ENCODE results near the gene SLC6A5. TPM values are rescaled to one million over a fixed set of nuclear protein-coding genes. Genes with fewer than 3 reads are reported as not detected.

The SLC6A5 gene
- total and polyA plus RNA-seq, 2 experiments from 2014 or later, result 0.03 TPM; not detected in 1

GRCh38 chr11:20627701-20628100 is 28.3 kb downstream of the SLC6A5 start:
- Histone ChIP-seq H3K4me3 (no peak overlapping the region), H3K27me3 (no peaks in the 10 kb centered on the region), H3K36me3 (replicated peaks; ENCODE audit: insufficient read depth, low read depth) (no peaks in the 10 kb centered on the region), H3K9me2 (replicated peaks; ENCODE audit: insufficient read depth) (no peaks in the 10 kb centered on the region), H3K4me1 (ENCODE audit: insufficient read depth) (no peaks in the 10 kb centered on the region), H3K79me2 (no peaks in the 10 kb centered on the region), H2AFZ (no peak overlapping the region), H3K9me3 (ENCODE audit: low read depth) (no peaks in the 10 kb centered on the region), H3K27ac (no peak overlapping the region), H3K4me2 (no peak overlapping the region), H4K20me1 (ENCODE audit: insufficient read depth, poor library complexity, severe bottlenecking) (no peaks in the 10 kb centered on the region)
- 62% methylated on average over 3 of the region's 3 CpGs for WGBS (ENCODE audit: low lambda C conversion rate, missing lambda C conversion rate)
- no peak for DNase-seq (ENCODE audit: low spot score)
- no peak for TF ChIP-seq CTCF (IDR thresholded peaks at IDR 0.05; ENCODE audit: poor library complexity)
- TF ChIP-seq EZH2phosphoT487 (IDR thresholded peaks at IDR 0.05; ENCODE audit: low read depth, severe bottlenecking, unreplicated experiment), result no peak
- TF ChIP-seq EZH2 (IDR thresholded peaks at IDR 0.05; ENCODE audit: borderline replicate concordance), result no peak

GRCh38 chr11:20631519-20632168 is 32.2 kb downstream of the SLC6A5 start:
- no peaks in the 10 kb centered on the region for H3K27me3 ChIP-seq
- 49% methylated on average over 5 of the region's 5 CpGs for WGBS (ENCODE audit: low lambda C conversion rate, missing lambda C conversion rate)
- H3K4me2 ChIP-seq, result no peak overlapping the region
- no peak overlapping the region for H3K4me3 ChIP-seq
- H3K27ac ChIP-seq, result no peak overlapping the region
- no peak for DNase-seq (ENCODE audit: low spot score)
- H4K20me1 ChIP-seq (ENCODE audit: insufficient read depth, poor library complexity, severe bottlenecking), result no peaks in the 10 kb centered on the region
- no peaks in the 10 kb centered on the region for H3K36me3 ChIP-seq (replicated peaks; ENCODE audit: insufficient read depth, low read depth)
- no peak overlapping the region for H2AFZ ChIP-seq
- TF ChIP-seq EZH2 (IDR thresholded peaks at IDR 0.05; ENCODE audit: borderline replicate concordance) (no peak), EZH2phosphoT487 (IDR thresholded peaks at IDR 0.05; ENCODE audit: low read depth, severe bottlenecking, unreplicated experiment) (no peak), CTCF (IDR thresholded peaks at IDR 0.05; ENCODE audit: poor library complexity) (no peak)
- H3K4me1 ChIP-seq (ENCODE audit: insufficient read depth), result no peaks in the 10 kb centered on the region
- no peaks in the 10 kb centered on the region for H3K79me2 ChIP-seq
- H3K9me2 ChIP-seq (replicated peaks; ENCODE audit: insufficient read depth), result no peaks in the 10 kb centered on the region
- H3K9me3 ChIP-seq (ENCODE audit: low read depth), result no peaks in the 10 kb centered on the region

- Histone ChIP-seq H3K4me2 (no peak overlapping the region), H3K36me3 (replicated peaks; ENCODE audit: insufficient read depth, low read depth) (no peaks in the 10 kb centered on the region), H3K9me2 (replicated peaks; ENCODE audit: insufficient read depth) (no peaks in the 10 kb centered on the region), H3K4me3 (no peak overlapping the region), H2AFZ (no peak overlapping the region), H3K9me3 (ENCODE audit: low read depth) (no peaks in the 10 kb centered on the region), H3K79me2 (no peaks in the 10 kb centered on the region), H3K4me1 (ENCODE audit: insufficient read depth) (no peaks in the 10 kb centered on the region), H3K27me3 (no peaks in the 10 kb centered on the region), H4K20me1 (ENCODE audit: insufficient read depth, poor library complexity, severe bottlenecking) (no peaks in the 10 kb centered on the region), H3K27ac (no peak overlapping the region)
- DNase-seq (ENCODE audit: low spot score), result no peak
- TF ChIP-seq CTCF (IDR thresholded peaks at IDR 0.05; ENCODE audit: poor library complexity), result no peak
- TF ChIP-seq EZH2 (IDR thresholded peaks at IDR 0.05; ENCODE audit: borderline replicate concordance), result no peak
- TF ChIP-seq EZH2phosphoT487 (IDR thresholded peaks at IDR 0.05; ENCODE audit: low read depth, severe bottlenecking, unreplicated experiment), result no peak
- 48% methylated on average over 1 of the region's 1 CpG for WGBS (ENCODE audit: low lambda C conversion rate, missing lambda C conversion rate)
Measured at GRCh38 chr11:20632169-20632532, 32.7 kb downstream of the SLC6A5 start.

Data from hepatocyte (in vitro differentiated cells).